GM19193 (cell line): Measurements from ENCODE around the gene CHMP4B.

Experiments used
- POLR2A ChIP-seq: IDR thresholded peaks from 4 replicates; pipeline ENCODE4 v1.6.1; 2011; ENCODE audit not compliant: insufficient read depth, insufficient read length; ENCODE audit errors: extremely low read depth

The CHMP4B gene

DNA sequence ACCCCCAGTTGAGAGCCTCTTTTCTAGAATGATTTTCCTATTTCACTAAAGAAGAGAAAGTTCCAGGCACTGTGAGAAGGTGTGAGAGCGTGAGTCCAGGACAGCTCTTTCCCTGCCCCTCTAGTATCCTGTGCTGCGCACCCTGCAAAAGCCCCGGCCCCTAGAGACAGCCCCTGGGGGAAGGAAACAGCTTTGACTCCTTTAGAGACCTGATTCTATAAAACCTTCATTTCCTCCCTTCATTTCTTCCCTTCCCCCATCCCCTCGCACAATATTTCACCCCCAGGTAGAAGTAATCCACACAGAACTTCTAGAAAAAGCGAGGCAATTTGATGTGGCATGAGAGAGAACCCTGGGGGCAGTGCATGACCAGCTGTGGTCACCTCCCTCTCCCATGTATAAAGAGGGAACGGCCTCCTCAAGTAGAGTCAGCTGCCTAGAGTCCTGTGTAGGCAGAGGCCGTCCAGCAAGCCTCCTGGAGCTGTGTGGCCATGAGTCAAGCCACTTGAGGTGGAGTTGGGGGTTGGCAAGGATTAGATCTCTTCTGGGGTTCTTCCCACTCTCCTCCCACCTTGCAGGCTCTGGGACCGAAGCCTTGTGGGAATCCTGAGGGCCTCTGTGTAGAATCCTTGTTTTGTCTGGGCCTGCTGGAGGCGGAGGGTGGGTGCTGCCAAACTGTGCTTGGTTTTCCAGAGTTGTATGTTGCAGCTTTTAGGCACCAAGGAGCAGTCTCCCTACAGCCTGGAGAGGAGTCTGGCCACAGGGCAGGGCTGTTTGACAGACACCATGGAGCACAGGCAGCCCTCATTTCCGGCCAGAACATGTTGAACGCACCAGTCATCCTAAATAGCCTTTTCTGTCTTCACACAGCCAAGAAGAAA lies 41.7 kb downstream of the CHMP4B start:
- TF ChIP-seq POLR2A: no peak

- no peak for TF ChIP-seq POLR2A
Observed at GRCh38 chr20:33853507-33853813, 42.3 kb downstream of the CHMP4B start.

DNA sequence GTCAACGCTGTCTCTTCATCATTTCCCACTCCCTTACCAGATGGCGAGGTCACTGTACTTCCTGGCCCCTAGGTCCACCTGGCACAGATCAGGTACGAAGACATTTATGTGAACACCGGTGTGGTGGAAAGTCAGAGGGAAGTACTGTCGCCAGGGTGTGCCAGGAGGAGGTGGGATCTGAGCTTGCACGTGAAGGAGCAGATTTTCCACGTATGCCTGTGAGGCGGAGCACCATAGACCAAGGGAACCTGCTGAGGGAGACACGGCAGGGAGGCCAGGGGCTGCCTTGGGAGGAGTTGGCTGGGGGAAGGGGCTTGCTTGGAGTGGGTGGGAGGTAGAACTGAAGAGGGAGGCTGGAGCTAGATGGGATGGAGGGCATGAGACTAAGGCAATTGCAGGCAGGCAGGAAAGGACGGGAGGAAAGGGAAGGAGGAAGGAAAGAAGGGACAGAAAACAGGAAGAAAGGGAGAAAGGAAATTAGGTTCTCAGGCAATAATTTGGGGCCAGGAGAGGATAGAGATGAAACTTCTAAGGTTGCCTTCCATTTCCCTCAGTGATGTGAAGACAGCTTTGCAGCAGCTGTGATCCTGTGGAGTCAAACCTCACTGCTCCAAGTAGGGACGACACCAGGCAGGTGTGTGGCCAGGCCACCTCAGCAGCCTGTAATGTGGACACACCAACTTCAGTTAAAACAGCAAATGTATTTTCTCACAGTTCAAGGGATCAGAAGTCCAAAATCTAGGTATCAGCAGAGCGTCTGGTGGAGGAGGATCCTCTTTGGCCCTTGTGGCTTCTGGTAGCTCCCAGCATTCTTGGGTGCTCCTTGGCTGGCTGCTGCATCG lies 46.8 kb downstream of the CHMP4B start:
- no peak for TF ChIP-seq POLR2A

DNA sequence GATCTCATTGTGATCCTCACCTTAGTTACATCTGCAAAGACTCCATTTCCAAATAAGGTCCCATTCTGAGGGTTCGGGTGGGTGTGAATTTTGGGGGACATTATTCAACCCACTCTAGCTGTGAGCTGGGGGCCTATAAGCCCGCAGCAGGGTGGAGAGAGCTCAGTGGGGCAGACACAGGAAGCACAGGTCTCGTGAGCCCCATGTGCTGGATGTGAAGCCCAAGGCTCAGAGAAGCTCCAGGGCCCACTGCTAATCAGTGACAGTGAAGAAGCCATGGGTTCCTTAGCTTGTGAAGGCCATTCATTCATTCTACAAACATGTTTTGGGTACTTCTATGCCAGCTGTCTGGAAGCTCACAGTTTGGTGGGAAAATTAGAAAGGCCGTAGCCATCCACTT lies 47.5 kb downstream of the CHMP4B start:
- TF ChIP-seq POLR2A: no peak

DNA sequence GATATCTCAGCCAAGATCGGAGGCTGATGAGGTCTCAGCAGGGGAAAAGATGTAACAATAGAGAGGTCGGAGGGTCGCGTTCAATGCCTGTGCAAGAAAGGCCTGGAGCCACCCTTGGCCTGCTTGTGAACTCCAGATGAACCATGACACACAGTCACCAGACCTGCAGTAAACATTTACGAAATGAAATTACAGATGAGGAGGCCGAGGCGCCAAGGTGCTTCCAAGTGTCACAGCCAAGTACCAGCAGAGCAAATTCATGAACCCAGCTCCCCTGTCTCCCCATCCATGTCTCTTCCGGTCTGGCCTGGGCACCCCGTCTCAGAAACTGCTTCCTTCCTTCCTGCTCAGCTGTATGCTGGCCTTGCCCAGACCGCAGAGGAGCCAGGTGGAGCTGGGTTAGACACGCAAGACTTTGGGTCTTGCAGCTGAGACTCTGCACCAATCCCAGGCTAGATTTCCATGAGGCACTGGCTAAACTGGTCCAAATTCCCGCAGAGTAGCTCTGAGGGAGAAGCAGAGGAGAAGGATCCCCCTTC lies 48.1 kb downstream of the CHMP4B start:
- no peak for TF ChIP-seq POLR2A

DNA sequence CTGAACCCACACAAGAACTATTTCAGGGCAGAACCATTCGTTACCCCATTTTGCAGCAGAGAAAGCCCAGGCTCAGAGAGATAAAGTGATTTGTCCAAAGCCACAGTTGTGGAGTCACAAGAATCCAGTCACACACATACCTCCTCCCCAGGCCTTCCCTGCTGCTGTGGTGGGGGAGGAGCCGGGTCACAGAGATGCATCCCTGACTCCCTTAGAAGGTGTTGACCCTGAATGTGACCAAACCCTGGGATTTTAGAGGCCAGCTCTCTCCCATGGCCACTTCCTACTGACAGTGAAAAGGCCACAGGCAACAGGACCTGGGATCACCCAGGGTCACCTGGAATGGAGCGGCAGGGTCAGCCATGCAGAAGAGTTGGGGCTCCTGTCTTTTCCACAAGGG lies 48.6 kb downstream of the CHMP4B start:
- no peak for TF ChIP-seq POLR2A

DNA sequence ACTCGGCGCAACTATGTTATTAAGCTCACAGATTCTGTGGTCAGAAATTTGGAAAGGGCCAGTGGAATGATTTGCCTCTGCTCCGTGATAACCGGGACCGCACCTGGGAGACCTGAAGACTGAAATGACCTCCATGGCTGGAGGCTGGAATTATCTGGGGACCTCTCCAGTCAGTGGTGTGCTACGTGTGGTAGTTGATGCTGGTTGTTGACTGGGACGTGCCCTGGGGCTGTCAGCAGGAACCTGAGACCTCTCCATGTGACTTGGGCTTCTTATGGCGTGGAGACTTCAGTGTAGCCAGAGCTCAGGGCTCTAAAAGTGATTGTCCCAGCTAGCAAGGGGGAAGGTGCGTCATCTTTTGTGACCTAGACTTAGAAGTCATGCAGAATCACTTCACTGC lies 50.3 kb downstream of the CHMP4B start:
- no peak for TF ChIP-seq POLR2A

- no peak for TF ChIP-seq POLR2A
Observed at GRCh38 chr20:33862709-33863403, 51.7 kb downstream of the CHMP4B start.

DNA sequence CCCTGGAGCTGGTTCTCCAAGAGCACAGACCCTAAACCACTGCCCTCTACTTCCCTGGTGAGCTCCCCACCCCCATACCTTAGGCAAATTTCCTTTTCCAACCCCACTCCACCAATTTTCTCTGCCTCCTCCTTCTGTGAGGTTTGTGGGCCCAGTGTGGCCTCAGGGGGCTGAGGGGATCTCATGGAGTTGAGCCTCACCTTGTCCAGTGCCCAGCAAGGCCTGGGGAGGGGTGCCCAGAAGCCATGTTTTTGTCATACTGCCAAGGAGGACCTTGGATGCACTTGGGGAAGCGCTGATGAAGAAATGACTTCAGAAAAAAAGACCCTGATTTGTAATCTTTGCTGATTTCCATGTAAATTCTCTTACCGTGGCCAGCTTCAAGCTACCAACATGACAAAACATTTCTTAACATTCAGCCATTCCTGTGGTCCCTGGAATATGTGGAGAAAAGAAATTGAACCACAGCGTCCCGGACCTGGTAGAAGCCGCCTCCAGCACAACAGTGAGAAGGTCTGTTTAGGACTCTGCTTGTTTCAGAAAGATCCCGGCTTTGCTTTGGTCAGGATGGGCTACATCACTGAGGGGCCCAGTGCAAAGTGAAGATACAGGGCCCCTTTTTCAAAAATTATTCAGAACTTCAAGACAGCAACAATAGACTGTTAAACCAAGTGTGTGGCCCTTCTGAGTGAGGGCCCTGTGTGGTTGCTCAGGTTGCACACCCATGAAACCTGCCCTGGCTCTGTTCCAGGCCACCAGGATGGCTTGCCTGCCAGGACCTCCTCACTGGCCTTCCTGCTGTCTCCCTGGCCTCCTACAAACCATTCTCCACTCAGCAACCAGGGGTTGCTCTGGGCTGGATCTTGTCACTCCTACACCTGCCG lies 52.5 kb downstream of the CHMP4B start:
- no peak for TF ChIP-seq POLR2A

DNA sequence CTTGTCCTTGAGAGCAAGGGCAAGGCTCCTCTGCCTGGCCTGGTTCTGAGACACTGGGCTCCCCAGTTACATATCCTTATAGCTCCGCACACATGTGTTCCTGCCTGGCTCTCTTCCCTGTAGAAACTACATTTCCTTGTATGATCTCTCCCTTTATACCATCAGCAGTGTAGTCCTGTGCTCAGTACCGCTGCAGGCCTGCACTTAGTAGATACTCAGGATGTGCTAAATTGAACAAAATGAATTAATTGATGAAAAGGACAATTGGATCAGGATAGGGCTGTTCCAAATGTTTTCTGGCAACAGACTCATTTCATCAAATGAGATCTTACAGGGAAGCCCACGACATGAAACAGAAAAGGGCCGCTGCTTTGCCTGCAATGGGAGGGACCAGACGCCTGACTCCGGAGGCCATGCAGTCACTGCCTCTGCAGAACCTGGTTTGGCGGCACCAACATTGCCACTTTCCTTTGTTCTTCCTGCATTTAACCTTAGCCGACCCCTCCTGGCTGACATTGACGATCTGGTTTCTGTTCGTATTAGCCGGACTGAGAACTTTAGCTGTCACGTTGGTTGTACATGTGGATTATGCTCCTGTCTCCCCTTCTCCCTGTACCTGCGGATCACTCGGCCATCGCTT lies 53.3 kb downstream of the CHMP4B start:
- no peak for TF ChIP-seq POLR2A

GRCh38 chr20:33865761-33866370 lies 54.7 kb downstream of the CHMP4B start:
- no peak for TF ChIP-seq POLR2A

DNA sequence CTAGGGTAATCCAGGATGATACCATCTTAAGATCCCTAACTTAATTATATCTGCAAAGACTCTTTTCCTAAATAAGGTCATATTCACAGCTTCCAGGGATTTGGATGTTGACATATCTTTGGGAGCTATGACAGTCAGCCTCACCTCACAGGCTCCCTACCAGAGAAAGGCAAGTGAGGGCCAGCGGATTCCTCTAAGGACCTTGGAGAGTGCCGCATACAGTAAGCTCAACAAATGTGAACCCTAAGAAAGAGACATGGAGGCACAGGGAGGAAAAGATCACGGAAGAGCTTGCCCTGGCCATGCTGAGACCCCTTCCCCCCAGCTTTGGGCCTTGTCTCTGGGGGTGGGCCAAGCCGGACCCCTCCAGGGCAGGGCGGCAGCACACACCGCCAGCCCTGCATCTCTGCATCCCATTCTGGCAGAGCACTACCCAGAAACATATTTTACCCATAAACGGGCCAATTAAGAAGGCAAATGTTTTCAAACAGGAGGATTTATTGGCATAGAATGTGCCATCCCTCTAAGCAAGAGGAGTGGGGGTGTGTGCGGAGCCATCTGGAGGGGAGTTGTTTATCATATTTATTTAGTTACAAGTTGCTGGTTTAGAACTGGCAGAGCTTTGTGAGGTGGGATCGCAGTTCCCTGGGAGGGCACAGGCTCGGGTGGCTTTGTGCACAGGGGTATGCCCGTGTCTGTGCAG lies 55.4 kb downstream of the CHMP4B start:
- no peak for TF ChIP-seq POLR2A

GRCh38 chr20:33868042-33868441 lies 56.9 kb downstream of the CHMP4B start:
- TF ChIP-seq POLR2A: no peak
